GM21825 (cell line): ENCODE results near the gene ADGRF1.
"Not testable (repeated sequence)": the region's sequence is repeated elsewhere in the genome, so short reads cannot be mapped to it uniquely, and the experiment has no call there.

ENCODE experiments used
- ATAC-seq: cut with Tn5 transposase; IDR thresholded peaks from one replicate; pipeline ENCODE4 v1.9.1; 2021; ENCODE audit warnings: mild to moderate bottlenecking, moderate library complexity; ENCODE audit not compliant: unreplicated experiment

Gene ADGRF1

DNA sequence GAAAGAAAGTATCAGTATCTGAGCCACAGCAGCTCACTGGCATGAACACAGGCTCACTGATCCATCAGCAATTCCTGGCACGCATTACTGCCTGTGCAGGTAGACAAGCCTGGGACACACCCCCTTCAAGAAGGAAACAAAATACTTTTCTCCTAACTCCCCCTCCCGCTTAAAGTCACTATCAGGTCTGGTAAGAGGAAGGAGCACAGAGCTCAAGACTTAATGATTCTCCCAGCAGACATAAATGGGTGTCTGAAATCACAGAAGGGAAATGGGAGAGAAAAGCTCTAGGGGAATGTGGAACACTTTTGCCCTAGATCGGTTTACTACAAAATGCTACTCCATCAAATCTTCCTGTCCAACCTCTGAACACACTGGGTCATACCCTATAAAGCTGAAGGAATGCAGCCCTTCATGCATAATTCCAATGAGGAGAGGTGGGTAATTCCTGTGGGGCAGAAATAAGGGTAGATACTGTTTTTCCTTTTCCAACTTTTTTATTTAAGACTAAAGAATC is at the start of gene ADGRF1:
TSS of gene ADGRF1 (minus strand) at position 58 of the 517 bp plus-strand sequence. CDS start 13,271 bp downstream, outside the sequence.
- ATAC-seq: no peak

DNA sequence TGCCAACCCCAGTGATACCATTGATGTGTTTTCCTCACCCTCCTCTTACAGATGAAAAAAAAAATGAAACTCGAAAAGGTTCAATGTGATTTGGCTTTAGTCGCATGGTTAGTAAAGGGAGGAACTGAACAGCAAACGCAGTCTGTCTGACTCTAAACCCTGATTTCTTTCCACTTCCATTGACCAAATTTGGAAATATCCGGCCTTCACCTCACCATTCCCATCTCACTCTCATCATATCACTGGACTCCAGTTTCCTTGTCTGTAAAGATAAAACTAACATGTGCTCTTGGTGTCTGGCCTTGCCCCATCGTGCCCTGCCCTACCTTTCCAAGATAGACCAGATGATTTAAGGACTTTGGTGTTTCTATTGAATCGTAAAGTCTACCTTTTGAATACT is 48.7 kb upstream of the ADGRF1 start:
- no peak for ATAC-seq

DNA sequence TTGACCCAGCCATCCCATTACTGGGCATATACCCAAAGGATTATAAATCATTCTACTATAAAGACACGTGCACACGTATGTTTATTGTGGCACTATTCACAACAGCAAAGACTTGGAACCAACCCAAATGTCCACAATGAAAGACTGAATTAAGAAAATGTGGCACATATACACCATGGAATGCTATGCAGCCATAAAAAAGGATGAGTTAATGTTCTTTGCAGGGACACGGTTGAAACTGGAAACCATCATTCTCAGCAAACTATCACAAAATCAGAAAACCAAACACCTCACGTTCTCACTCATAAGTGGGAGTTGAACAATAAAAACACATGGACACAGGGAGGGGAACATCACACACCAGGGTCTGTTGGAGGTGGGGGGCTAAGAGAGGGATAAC is 47.3 kb upstream of the ADGRF1 start:
- ATAC-seq: not testable (repeated sequence)

DNA sequence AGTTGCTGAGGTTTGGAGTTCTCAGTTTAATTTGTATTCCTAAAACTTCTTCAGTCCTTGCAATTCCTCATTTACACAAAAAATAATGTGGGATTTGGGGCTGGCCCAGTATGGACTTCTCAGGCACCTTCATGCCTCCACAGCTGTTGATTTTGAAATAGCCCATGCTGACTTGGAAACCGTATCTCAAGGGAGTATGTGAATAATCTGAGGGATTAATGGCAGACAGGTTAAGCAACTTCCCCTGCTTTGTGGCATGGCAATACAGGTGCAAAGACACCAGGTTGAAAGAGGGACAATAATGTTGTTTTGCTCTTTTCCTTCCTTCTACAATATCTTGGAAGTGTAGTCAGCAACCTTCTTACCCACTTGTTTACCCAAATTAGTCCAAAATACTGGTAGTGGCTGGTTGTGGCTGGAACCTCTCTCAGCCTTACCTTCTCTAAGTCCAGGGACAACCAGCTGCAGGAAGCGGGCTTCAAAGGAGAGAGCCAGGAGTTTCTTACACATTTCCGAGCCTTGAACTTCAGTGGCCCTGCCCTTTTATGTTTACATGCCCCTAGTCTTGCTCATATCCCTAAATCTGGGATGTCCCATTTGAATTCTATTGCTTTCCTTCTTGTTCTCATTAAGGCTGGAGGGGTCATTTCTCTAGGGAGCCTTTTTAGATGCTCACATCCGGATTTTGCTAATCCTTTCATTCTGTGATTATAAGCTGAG is 44.1 kb upstream of the ADGRF1 start:
- ATAC-seq: no peak

DNA sequence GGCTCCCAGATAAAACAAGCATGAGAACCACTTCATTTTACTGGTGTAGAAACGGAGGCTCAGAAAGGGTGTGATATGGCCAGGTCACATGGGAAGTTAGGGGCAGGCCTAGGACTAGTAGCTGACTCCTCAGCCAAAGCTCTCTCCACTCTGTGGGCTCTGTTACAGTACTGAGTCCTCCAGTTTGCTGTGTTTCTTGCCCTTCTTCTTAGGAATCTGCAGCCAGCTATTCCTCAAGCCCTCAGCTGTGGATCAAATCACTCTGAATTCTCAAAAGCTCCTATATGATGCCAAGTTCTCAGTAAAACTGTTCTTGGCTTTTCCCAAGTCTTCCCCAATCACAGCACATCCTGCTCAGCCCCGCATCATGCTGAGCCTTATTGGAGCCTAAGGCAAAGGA is 42.5 kb upstream of the ADGRF1 start:
- no peak for ATAC-seq

DNA sequence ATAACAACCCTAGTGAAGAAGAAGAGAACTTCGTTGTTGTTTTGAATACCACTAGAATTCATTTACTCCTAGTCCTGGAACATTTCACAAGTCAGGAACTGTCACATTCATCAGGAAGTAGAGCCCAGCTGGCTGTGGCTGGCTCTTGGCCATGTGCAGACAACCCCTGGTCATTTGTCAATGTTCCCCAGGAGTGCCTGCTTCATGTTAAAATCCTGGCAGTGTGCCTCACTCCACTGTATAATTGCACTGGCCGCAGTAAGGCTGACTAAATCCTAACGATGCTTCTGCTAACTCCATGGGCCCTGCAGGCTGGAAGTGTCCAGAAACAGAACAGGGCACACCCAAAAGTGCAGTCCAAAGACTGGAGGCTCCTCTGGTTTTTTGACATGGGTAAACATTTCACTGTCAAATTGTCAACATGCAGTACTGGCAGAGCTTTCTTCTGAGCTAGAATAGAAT is 41.5 kb upstream of the ADGRF1 start:
- ATAC-seq: no peak

DNA sequence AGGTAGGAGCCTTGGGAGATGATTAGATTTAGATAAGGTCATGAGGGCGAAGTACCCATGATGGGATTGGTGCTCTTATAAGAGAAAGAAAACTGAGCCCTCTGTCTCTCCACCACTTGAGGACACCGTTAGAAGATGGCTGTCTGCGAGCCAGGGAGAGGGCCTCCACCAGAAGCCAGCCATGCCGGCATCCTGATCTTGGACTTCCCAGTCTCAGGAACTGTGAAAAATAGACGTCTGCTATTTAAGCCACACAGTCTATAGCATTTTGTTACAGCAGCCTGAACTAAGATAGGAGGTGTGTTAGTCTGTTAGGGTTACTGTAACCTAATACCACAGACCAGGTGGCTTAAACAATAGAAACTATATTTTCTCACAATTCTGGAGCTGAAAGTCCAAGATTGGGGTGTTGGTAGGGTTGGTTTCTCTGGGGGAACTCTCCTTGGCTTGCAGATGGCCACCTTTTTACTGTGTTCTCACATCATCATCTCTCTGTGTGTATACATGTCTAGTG is 38.0 kb upstream of the ADGRF1 start:
- ATAC-seq: no peak

DNA sequence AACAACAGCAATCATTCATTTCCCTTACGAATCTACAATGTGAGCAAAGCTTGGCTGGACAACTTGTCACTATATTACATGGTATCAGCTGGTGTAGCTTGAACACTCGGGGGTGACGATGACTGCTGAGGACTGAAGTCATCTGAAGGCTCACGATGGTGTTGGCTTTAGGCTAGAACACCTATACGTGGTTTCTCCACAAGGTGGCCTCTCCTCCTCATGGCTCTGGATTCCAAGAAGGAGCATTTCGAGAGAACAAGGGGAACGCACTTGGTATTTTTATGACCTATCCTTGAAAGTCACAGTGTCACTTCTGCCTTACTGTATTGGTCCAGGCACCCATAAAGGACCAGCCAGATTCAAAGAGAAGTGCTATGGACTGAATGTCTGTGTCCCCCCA is 37.5 kb upstream of the ADGRF1 start:
- ATAC-seq: no peak

DNA sequence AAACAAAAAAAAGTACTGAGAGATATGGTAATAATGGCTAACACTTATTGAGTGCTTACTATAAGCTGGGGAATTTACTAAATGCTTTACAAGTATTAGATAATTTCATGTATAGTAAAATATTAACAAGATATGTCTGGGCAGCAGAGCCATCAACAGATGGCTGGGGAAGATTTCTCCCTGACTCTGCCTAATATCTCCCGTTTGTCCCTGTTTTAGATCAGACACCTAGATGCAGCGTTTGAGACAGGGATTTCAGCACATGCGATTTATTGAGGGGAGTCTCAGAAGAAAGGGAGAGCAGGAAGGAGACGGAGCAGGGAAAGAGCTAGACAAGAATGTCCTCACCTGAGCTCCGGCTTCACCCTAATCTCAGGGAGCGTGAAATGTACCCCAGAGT is 36.9 kb upstream of the ADGRF1 start:
- ATAC-seq: no peak

DNA sequence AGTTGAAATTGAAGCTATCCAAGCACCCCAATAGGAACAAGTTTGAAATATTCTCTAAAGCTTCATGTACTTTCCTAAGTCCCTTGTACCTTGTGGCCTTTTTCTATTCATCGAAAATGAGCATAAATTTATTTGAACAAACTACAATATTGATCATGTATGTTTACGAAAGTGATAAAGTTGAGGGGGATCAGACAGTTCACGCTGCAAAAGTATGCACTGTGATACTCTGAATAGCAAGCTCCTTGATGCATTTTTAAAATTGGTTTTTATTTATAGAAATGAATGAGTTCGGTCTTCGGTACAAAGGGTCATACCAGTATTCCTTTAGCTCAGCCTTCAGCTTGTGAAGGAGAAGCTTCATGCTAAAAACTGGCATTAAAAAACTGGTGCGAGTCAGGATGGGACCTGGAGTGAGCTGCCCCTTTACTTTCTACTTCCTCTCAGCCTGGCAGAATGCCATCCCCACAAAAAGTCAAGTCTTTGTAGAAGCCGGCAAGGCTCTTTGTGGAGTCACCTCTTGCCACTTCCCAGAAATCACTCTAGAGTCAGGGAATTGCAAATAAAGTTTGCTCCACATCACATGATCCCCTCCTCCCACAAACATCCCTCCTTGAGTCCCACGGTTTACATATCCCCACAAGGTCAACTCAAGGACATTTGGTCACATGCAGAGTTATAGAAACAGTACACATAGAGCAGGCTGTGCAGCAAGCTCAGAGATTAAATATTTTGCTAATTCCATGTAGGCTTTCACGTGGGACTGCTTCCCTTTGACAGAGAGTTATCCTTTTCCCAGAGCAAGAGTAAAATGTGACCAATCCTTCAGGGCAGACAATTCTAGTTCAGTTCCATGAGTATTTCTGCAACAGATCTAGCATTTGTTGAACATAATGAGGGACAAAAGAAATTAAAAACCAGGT is 34.6 kb upstream of the ADGRF1 start:
- no peak for ATAC-seq

DNA sequence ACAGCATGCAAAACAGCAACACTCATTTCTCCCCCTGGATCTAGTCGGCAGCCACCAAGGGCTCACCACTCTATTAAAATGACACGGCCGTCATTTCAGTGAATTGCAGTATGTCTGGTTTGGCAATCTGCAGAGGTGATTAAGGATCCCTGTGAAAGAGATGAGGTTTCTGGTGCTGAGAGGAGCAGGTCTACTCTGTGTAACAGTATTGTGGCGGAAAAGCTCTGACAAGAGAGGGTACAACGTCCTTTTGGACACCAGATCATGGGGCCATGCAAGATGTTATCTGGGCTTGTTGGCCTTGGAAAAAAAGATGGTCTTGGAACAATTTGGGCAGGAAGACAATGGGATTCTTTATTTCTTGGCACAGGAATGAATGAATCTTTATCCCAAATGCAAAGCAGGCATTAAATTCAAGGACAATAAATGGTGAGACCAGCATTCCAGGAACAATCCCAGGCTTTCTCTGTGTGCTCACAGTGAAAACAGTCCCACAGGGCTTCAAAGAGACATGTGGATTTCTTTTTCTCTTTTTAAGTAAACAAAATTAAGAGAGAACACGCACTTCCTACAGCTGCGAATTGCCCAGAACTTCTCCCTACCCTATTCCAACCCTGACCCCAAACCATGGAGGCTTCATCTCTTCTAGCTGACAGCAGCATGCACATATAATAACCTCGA is 33.7 kb upstream of the ADGRF1 start:
- no peak for ATAC-seq

DNA sequence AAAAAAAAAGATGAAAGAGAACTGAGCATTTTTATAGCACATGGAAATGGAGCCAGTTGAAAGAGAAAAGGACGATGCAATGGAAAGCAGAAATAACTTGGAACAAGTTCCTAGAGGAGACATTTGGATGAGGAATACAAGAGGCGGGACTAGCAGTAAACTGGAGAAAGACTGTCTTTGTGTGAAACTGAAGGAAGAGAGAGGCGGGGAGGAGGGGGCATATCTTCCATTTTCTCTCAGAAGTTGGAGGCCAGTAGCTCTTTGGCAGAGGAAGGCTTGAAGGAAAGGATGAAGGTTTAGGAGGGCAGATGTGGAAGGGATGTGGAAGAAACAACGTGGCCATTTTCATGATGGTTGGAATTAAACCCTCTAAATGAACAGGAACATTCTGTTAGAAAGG is 33.0 kb upstream of the ADGRF1 start:
- no peak for ATAC-seq

DNA sequence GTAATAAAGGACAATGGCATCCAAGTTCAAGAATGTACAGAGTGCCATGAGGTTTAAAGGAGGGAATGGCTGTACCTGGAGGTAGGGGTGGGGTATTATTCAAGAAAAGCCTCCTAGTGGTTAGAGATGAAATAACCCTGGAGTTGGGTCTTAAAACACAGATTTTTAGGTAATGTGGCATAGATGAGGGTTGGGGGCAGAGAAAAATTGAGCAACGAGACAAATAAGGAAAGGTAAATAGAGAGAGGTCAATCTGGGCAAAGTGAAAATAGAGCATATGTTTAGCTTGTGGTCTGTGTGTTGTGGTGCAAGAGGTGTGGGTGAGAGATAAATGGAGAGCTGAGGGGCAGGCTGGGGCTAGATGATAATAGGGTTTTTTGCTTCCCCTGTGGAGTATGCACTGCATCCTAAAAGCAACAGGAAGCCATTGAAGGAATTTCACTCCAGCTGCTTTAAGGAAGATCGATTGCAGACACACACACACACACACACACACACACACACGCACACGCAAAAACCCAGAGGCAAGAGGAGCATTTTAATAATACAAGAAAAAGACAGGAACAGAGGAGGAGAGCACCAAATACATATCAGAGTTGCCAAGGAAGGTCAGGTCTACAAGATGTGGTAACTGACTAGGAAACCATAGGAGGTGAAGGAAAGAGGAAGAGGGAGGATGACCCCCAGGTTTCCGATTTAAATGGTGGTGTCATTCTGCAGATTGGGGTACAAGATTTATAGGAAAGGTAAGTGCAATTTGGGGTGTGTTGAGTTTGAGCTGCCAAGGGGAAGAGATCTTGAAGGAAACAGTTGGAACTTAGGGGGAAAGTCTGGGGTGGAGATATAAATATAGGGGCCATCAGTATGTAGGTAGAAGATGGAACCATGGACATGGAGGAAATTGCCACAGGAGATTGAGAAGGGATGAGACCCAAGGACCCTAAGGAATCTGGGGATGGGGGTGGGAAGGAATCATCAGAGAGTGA is 31.3 kb upstream of the ADGRF1 start:
- no peak for ATAC-seq

DNA sequence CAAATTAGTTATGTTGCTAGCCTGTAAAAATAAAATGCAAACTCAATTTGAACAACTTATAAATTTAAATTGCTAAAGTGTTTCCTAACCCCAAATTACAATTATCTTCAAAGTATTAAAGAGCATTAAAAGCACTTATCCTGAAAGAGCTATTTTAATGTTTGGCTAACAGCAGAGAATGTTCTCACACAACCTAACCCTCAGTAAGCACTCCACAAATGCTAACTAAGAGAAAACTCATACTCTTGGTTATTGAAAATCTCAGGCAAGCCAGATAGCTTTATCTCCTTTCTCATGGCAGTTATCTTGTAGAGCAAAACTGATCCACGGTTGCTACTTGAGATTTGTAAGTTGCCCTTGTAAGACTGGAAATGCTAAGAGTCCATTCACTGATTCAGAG is 30.5 kb upstream of the ADGRF1 start:
- no peak for ATAC-seq

DNA sequence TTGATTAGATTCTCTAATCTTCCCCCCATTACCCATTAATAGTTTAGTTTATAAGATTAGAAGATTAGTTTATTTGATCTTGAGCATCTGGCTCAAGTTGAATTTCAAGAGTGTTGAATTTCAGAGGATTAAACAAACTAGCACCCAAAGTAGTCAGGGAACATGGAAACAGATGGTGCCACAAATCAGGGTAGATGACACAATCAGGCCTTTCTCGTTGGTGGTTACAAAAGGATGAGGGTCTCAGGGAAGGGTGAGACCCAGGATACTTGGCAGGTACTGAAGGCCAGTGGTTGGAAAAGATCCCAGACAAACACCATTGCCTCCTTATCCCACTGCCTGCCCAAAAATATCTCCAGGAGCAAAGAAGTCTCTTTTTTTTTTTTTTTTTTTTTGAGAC is 29.5 kb upstream of the ADGRF1 start:
- no peak for ATAC-seq

DNA sequence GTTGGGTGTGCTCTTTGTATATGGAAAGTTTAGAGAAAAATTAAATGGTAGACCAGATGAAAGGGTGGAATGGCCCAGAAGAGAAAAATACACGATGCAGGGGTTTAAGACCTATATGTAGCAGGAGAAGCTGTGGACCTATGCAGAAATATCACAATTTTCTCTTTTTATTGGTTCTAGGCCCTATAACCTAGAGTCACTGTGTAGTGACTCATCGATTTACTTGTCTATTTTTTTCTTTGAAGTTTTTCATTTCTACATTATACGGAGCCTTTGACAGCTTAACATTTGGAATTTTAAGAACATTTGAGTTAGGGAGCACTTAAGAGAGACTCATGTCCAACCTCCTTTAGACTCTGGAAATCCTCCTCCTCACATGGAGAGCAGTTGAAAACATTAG is 28.3 kb upstream of the ADGRF1 start:
- no peak for ATAC-seq

DNA sequence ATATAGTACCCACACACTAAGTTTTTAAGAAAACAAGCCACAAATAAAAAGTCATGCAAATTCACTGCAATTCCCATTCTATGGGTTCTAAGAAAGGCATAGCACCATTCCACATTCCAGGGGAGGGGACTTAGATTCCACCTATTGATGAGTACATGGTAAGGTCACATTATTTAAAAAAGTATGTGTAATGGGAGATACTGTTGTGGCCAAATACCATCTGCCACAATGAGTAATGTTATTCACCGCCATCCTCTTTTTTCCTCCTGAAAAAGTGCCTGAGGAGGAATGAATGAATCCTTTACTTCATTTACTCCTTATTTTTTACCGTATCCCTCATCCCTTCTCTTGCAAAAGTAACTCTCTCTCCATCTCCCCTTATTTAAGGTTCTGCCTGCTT is 27.0 kb upstream of the ADGRF1 start:
- no peak for ATAC-seq

DNA sequence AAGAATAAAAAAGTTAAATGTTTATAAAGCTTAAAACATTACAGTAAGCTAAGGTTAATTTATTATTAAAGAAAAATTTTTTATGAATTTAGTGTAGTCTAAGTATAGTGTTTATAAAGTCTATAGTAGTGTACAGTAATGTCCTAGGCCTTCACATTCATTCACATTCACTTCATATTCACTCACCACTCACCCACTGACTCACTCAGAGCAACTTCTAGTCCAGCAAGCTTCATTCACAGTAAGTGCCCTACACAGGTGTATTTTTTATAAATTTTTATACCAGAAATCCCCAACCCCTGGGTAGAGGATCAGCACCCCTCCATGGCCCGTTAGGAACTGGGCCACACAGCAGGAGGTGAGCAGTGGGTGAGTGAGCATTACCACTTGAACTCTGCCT is 24.3 kb upstream of the ADGRF1 start:
- ATAC-seq: no peak

DNA sequence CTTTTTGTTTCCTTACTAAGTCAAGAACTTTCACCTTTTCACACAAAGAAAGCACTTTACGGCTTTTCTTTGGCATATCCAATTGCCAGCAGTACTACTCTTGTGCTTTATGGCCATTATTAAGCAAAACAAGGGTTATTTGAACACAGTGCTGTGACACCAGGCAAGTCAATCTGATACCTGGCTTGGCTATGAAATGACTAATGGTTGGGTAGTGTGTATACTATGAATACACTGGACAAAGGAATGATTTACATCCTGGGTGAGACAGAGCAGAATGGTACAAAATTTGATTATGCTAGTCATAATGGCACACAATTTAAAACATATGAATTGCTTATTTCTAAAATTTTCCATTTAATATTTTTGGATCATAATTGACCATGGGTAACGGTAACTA is 22.1 kb upstream of the ADGRF1 start:
- ATAC-seq: peak; percentile 52

DNA sequence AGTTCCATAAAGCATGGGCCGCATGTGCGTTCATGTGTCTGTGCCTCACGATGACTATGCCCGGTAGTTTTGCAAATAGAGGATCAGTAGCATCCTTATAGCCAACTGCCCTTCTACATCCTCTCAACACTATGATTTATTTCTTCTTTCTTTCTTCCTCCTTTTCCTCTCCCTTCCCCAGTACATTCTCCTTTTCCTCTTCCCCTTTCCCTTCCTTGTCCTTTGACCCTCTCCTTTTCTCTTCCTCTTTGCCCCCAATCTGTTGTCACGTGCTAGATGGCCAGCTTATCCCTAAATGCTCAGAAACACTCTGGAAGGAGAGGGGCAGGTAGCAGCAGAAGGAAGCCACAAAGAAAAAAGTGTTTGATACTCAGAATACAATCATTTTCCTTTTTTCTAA is 20.2 kb upstream of the ADGRF1 start:
- ATAC-seq: no peak
